Stimulated activated CD8-positive, alpha-beta memory T cell treated with anti-CD3 and anti-CD28 coated beads, Interleukin-7, amount 100 ng/mL, for 4 hours (primary cell): ENCODE results near the gene TMEM9.
A peak's percentile ranks its signal among the peaks of the same experiment; 100 is the strongest.

Source experiments
- DNase-seq, 2 donors: peaks; one replicate each; pipeline ENCODE4 v3.0.0-alpha.2; 2020; ENCODE audit warnings: low read depth in 2 of 2

TMEM9 gene

DNA sequence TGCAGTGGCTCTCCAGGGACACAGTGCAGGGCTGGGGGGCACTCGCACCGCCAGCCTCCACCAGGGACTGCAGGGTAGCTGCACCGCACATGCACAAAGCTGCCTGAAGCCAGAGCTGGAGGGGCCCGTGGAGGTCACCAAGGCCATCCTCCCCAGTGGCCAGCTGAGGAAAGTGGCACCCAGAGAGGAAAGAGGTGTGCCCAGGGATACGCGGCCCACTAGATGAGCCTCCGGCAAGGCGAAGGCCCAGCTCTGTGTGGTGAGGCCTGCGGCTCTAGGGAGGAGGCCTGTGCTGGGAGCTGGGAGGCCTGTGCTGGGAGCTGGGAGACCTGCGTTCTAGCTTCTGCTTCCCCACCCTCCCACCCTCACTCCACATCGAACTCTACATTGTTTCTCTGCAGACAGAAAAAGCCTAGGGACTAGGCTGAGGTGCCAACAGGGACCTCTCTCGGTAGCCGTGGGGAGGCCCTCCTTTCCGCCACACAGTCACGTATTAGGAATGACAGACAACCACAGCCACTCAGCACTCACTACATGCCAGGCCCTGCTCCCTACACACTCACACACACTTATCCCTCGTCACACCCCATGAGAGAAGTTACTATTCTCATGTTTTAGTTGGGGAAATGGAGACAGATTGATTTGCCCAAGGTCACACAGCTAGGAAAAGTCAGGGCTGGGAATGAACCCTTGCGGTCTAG, 26.4 kb downstream of the TMEM9 start:
- DNase-seq, result no peak

DNA sequence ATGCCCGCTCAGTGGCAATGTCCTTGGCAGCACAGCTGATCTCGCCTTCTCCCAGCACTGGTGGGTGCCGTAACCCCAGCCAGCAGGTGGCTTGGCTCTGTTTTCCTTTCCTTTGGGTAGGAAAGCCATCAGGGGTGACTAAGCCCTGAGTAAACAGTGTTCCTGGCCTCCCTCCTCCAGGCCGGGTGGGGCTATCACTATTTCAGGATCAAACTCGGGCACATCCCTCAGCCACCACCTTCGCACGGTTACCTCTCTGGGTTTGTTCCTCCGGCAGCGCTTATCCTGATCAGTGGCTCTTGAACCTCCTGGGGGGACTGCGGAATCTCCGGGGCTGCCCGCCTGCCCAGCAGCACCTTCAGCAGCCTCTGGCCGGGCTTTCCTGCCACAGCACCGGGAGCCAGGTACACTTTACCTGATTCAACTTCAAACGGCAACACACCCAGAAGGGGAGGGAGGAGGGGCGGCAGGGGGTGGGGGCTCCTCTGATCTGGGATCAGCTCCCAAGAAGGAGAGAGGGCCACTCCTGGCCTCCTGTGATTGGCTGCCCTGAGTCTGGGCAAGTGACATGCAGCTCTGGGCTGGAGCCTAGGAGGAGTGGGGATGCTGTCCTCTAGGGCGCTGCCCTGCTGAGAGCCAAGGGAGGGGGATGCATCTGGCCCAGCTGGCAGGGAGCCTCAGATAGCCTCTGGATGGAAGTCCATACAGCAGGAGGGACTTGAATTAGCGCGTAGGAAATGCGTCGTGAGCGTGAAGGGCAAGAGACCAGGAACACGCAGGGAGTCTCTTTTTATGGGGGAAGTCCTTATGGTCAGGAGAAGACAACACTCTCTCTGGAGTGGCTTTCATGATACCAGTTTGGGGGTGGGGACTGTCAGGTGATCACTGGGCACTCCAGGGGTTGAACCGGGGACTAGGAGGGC, 27.2 kb downstream of the TMEM9 start, which contains the start of gene ASCL5:
TSS of gene ASCL5 (minus strand) at position 353 of the 923 bp plus-strand sequence. CDS start 11,812 bp downstream, outside the sequence.
- DNase-seq, result no peak

DNA sequence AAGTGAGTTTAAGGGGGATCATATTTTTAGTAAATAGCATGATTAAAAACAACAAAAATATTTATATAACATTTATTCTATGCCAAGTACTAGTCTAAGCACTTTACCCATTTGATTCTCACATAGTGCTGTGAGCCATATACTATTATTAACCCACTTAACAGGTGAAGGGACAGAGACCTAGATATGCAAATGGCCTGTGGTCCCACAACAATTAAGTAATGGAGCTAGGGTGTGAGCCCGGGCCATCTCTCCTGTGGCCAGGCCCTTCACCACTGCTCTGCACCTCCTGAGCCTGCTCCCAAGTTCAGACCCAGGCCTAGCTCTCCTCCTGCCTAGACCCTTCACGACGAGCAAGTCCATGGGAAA, 27.8 kb downstream of the TMEM9 start:
- DNase-seq, result no peak

DNA sequence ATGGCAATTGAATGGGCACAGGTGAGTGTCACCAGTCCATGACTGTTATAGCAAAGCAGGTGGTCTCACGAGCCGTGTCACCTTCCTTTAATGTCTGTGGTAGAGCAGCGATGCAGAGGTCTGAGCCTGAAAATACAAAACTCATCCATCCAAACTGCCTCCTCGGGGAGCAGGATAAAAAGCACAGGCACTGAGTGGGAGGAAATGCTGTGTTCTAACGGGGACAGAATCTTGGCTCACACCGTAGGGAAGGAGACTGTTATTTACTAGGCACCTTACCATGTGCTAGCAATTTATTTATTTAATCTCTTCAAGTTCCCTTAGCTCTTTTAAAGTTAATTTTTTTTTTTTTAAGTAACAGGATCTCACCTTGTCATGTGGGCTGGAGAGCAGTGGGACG, 28.5 kb downstream of the TMEM9 start:
- DNase-seq, result no peak

DNA sequence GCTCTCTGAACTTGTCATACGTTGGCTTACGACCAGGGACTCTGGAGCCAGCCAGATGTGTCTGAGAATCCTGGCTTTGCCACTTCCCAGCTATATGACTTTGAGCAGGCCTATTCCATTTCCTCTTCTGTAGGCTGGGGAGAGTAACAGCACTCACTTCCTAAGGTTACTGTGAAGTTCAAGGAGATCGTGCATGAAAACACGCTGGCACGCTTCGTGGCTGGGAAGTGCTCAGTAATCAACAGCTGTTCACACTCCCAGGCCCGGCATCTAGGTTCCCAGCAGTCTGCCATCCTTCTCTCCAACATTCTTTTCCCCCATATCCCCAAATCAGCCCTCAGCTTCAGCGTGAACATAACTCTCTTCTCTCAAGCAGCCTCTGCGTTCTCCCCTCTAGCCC, 29.3 kb downstream of the TMEM9 start:
- no peak for DNase-seq

DNA sequence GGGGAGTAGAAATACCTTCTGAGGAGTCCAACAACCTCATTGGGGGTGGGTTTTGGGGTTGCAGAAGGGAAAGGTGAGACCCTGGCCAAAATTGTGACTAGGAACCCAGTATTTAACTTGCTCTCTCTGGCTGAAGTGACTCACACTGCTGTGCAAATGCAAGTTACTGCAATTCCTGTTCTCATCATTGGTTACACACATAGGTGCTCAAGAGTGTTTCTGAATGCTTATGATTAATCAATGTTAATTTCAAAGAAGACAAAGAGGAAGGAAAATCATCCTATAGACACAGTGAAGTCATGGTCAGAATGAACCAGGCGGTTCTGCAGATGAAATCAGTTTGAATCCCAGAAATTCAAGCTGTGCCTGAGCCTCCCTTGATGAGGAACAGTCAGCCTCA, 30.4 kb downstream of the TMEM9 start:
- DNase-seq, result no peak

DNA sequence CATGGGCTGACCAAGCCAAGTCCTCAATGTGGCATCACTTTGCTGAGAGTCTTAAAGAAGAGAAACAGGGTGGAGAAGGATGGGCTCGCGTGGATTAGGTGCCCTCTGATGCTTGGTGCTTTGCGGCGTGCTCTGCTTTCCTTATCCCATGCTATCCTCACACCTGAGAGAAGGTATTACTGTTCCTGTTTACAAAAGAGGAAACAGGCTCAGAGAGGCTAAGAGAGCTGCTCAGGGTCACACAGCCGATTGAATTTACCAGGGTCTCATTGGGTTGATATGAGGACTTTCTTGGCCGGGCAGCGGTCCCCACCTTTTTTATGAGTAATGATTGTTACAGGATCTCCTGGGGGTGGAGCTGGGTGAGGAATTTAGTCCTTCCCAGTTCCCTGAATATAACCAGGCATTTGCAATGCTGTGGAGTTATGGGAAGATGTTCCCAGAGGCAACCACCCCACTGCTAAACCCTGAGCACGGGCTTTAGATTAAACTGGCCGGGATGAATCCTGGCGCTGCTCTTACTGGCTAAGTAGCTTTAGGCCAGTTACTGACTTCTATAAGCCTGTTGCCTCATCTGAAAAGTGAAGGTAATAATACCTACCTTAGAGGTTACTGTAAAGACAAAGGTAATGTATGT, 31.8 kb downstream of the TMEM9 start:
- no peak for DNase-seq

DNA sequence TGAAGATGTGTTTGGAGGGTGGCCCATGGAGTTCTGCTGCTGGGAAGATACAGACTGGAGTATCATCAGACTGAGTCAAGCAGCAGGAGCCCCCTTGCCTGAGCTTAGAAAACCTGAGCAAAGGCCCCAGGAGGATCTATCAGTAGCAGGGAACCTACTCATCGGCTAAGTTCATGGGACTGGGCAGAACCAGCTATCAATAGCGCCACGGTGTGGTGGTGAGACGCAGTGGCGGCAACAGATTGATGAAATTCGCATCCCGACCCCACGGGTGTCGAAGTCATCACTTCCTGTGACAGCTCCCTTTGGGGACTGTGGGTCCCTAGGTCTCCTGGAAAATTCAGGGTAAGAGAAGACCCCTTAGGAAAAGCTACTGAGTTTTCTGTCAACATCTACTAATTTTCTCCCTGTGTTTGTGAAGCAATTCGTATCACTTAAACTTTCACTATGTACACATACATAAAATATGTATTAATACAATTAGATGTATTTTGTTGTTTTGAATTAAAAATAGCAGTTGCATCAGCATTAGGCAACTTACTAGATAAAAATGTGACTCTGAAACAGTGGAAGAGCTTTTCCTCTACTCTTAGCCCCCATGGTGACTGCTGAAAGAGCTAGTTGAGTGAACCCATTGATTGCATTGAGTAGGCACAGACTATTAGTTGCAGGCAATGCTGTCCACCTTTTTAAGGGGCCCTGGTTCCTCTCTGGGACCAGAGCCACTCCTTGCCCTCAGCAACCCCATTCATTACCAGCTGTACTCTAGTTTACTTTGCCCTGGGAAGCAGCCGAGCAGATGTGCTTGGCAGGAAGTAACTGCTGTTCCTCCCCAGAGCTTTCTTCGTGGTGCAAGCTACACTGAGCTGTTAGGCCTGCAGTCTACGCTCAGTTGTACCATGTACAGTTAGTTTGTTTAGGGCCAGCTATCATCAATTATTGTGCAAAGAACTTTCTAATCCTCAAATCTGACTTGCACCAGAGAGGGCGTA, 34.8 kb downstream of the TMEM9 start:
- peak; percentile 9 to 12 for DNase-seq

DNA sequence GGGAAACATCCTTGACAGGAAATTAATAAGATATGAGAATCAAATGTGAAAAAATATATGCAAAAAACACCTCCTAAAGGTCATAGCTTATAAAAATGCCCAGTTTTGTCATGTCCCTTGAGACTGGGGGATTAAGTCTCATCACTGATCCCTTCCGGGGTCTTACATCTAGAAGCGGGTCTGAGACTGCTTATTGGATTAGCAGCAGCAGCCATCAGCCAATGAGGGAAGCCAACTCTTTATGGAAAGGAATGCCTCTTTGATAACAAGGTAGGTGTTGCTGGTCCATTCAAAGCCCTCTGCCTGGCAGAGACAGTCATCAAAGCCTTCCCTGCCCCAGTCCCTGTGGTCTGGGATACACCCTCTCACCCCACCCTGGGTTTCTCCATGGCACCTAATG, 38.2 kb downstream of the TMEM9 start:
- DNase-seq, result no peak

DNA sequence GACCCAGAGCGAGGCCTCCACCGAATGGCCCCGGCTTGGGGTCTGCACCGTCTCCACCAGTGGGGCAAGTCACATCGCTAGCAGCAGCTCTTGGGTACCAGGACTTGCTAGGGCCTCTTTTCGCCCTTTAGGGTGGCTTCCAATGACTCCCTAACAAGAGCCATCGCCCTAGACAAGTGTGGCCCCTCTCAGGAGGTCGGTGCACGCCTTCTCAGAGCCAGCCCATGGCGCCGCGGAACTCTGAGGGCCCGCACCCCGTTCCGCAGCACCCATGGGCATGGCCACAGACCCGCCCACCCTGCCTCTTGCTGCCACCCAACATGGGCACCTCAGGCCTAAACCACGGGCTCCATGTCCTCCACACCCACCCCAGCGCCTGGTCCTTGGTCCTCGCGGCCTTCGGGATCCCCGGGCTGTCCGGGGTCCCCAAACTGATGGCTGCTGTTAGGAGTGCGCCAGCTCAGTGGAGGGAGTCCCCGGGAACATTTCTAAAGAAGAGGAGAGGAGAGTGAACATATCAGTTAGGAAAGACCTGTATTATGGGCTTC, 38.8 kb downstream of the TMEM9 start:
- DNase-seq, result no peak

DNA sequence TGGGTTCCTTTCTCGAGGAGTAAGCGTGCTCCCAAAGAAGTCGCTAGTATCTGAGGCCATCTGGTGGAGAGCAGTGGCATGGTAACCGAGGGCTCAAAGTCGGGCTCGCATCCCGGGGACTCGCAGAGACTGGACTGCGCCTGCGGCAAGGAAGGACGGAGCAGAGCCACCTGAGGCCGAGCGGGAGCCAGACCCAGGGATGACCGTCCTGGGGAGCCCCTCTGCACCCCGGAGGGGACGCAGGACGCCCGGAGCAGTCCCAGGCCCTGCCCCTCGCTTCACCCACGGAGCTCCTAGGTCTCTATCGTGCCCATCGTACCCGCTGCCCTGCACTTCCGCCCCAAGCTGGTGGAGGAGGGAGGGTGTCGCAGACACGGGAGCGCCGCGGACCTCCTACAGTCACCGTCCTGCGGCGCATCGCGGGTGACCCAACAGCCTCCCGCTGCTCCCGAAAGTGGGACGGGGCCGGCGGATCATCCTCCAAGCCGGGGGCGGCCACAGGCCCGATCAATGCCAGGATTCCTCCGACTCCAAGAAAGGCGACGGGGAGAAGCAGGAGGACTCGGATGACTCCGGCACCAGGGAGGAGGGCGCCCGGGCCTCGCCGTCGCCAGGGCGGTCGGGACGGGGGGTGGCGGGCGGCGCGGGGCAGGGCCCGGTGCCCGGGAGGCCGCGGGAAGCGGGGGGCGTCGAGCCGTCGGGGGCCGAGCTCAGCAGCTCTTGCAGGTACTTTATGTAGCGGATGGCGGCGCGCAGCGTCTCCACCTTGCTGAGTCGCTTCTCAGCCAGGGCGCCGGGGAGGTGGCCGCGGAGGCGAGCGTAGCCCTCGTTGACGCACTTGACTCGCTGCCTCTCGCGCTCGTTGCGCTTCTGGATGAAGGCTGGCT, 39.8 kb downstream of the TMEM9 start:
- DNase-seq, result peak; percentile 43 to 55

DNA sequence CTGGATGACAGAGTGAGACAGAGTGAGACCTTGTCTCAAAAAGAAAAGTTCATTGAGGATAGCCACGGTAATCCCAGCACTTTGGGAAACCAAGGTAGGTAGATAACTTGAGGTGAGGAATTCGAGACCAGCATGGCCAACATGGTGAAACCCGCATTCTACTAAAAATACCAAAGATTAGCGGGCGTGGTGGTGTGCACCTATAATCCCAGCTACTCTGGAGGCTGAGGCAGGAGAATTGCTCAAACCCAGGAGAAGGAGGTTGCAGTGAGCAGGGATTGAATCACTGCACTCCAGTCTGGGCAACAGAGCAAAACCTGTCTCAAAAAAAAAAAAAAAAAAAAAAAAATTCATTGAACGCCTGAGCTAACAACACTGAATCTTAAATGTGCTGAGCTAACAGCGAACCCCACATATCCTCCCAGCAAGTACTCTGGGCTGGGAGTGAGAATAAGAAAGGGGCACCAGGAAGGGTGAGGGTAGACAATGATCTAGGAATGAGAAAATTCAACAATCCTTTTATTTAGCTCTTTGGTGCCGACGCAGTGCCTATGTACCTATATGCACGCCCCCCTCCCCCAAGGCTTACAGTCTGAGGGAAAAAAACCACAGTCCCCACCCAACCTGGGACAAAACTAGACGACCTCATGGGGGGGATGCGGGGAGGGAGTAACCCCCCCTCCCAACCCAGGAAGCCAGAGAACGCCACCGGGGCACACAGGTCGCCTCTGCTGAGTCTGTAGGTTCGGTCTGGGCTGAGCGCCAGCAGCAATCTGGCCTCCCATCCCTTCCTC, 40.6 kb downstream of the TMEM9 start:
- no peak for DNase-seq

DNA sequence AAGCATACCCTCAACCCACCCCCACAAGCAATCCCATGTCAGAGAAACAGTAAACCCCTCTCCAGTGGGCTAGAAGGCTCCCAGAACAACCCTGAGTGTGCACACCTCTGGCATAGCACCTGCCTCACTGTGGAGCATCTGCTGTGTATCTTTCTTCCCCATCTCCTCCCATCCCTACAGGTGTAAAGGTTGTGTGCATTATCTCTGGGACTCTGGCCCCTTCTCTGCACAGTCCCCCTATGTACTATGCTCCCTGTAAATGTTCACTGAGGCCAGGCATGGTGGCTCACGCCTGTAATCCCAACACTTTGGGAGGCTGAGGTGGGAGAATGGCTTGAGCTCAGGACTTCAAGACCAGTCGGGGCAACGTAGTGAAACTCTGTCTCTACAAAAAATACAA, 41.3 kb downstream of the TMEM9 start:
- no peak for DNase-seq

DNA sequence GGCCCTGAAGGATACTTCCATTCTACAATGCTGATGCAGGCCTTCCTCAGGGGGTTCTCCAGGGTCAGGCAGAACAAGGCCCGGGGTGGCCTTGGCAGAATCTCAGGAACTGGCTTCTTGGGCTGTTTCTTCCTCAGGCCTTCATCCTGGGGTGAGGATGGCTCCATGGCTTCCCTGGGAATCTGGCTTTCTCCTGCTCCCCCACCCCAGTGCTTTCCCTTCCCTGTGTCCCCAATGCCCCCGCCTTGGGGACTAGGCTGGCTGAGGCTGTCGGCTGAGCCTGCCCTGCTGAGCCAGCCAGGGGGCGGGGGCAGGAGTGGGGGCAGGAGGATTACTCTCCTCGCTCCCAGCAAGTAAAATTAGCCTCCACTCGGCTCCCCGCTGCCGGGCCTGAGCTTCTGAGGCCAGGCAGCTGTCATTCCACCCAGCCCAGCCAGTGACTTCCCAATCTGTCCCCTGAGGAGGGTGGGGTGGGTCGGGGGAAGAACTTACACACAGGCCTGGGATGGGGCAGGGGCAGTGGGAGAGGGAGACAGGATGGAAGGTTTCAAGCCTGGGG, 42.0 kb downstream of the TMEM9 start, which contains the start of gene CACNA1S:
TSS of gene CACNA1S (minus strand) at position 254 of the 559 bp plus-strand sequence. CDS start at position 167, 87 bp downstream.
- DNase-seq, result no peak

DNA sequence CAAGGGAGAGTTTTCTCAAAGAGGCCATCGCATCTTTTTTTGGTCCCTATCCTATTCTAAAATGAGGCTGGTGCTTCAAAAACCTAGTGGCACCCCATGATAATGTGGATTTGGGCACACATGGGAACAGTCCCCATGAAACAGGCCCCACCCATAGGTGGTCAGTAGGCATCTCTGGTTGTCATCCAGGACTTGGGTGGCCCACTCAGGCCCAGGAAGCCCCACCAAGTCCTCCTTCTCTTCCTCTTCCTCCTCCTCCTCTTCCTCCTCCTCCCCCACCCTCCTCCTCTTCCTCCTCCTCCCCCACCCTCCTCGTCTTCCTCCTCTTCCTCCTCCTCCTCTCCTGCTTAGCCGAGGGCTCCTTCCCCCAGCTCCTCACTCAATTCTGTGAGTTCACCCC, 42.6 kb downstream of the TMEM9 start:
- no peak for DNase-seq

DNA sequence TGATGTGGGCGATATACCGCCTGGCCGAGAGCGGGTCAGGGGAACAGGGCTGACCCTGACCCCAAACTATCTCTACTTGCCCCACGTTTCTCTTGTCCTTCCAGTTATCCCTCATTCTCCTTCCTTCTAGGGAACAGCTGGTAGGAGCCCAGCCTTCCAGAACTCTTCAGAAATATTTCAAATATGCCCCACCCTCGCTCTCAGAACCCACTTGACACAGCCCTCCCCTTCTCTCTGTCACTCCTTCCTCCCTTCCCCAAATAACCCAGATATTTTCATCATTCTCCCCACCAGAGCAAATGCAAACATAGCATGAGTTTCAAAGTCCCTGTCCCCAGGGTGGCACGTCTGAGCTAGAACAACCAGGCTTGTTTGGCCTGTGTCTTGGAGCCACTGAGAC, 43.1 kb downstream of the TMEM9 start:
- DNase-seq, result no peak

DNA sequence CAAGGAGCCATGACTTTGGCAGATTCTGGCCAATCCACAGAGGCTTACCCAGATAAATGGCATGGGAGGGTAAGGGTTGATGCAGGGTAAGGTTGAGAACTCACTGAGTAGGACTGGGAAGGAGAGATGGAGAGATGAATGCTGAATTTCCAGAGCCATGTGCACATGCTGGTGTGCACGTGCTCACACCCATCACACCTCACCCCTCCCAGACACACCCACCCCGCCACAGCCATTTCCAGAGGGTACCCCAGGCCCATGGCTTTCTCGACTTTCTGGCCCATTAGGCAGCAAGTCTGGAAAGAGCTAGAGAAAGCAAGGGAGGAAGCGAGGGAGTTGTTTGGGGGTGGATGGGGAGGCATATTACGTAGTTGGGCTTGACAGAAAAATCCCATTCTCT, 43.7 kb downstream of the TMEM9 start:
- no peak for DNase-seq

DNA sequence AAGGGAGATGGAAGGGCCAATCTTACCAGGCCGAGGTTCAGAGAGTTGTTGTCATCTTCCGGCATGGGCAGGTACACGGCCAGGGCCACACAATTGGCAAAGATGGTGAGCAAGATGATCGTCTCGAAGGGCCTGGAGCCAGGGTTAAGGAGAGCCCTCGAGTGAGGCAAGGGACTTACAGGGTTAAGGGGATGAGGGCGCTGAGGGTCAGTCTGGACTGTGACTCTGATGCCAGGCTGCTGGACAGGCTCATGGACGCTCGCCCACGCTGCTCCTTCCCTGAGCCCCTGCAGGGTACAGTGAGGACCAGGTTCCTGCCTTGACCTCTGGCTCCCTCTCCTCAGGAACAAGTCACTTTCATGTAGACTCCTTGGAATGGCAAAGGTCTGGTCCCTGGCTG, 44.1 kb downstream of the TMEM9 start:
- no peak for DNase-seq

DNA sequence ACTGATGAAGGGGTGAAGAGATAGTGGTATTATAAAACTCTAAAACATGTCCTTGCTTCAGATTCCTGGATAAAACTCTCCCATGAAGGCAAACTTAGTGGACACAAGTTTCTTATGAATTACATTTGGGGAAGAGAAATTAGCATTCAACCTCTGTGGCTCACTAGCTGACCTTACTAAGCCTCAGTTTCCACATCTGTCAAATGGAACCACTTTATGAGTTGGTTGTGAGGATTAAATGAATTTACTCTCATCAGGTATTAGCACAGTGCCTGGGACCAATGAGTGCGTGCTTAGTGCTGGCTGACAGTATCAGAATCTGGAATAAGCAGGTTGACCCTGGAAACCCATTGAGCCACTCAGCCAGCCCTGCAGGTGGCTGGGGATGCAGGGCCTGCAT, 44.6 kb downstream of the TMEM9 start:
- no peak for DNase-seq
